PC-3 (cell line): ENCODE data around the gene EMILIN1. TPM values are rescaled to one million over a fixed set of nuclear protein-coding genes. Genes with fewer than 3 reads are reported as not detected.
A peak's percentile ranks its signal among the peaks of the same experiment; 100 is the strongest.
"Not testable (repeated sequence)": the region's sequence is repeated elsewhere in the genome, so short reads cannot be mapped to it uniquely, and the experiment has no call there.

Experiments
- ATAC-seq: fragments of 200-7000 bp; cut with Tn5 transposase; 2 replicates; pipeline ENCODE4 v1.9.1; 2020; ENCODE audit warnings: mild to moderate bottlenecking, moderate library complexity
- BruUV-seq: library from RNA; stranded (reverse); fragments of 400-500 nt; replicated peaks from 2 replicates; lab custom pipeline; 2021; lab: Mats Ljungman, UMichigan
- CTCF ChIA-PET: fragments of 300-600 bp; sonication (Branson Sonifier 250); formaldehyde crosslinking; loops from one replicate; lab custom pipeline; 2022; ENCODE audit warnings: antibody characterized with exemption; lab: Charles Lee
- POLR2A ChIA-PET: fragments of 300-600 bp; sonication (Branson Sonifier 250); formaldehyde crosslinking; loops from one replicate; lab custom pipeline; 2022; ENCODE audit warnings: antibody characterized with exemption; ENCODE audit not compliant: unreplicated experiment; lab: Charles Lee
- DNase-seq: peaks from one replicate; pipeline ENCODE4 v3.0.0-alpha.2; 2015
- H2AFZ ChIP-seq: fragments of 300-600 bp; sonication (generic); 2 replicates; pipeline ENCODE4 v1.6.0; 2016; ENCODE audit warnings: antibody characterized with exemption, low read length
- H3F3A ChIP-seq: fragments of 300-600 bp; sonication (generic); one replicate; pipeline ENCODE4 v1.6.0; 2017; ENCODE audit warnings: antibody characterized with exemption, low read length, control low read depth, mild to moderate bottlenecking; ENCODE audit not compliant: unreplicated experiment
- H3K27ac ChIP-seq: fragments of 300-600 bp; sonication (generic); 2 replicates; pipeline ENCODE4 v1.5.1; 2016; ENCODE audit warnings: mild to moderate bottlenecking, low read length
- H3K27me3 ChIP-seq: fragments of 300-600 bp; sonication (generic); 2 replicates; pipeline ENCODE4 v1.6.1; 2016; ENCODE audit warnings: low read length, mixed read lengths
- H3K36me3 ChIP-seq: fragments of 300-600 bp; sonication (generic); 2 replicates; pipeline ENCODE4 v1.6.1; 2016; ENCODE audit warnings: low read depth, mixed run types, low read length, mixed read lengths
- H3K4me1 ChIP-seq: fragments of 300-600 bp; sonication (generic); 2 replicates; pipeline ENCODE4 v1.5.1; 2016; ENCODE audit warnings: low read length; ENCODE audit not compliant: insufficient read depth
- H3K4me2 ChIP-seq: fragments of 300-600 bp; sonication (generic); 2 replicates; pipeline ENCODE4 v1.6.0; 2016; ENCODE audit warnings: low read length
- H3K4me3 ChIP-seq: fragments of 300-600 bp; sonication (generic); 2 replicates; pipeline ENCODE4 v1.5.1; 2016; ENCODE audit warnings: mild to moderate bottlenecking, low read length, mixed read lengths
- H3K79me2 ChIP-seq: fragments of 300-600 bp; sonication (generic); 2 replicates; pipeline ENCODE4 v1.6.1; 2017; ENCODE audit warnings: low read length, mixed read lengths
- H3K9ac ChIP-seq: fragments of 300-600 bp; sonication (generic); 2 replicates; pipeline ENCODE4 v1.6.0; 2016; ENCODE audit warnings: mild to moderate bottlenecking, low read length
- H3K9me2 ChIP-seq: fragments of 300-600 bp; sonication (generic); replicated peaks from 2 replicates; pipeline ENCODE4 v1.6.1; 2016; ENCODE audit warnings: mixed run types, low read length, mixed read lengths
- H3K9me3 ChIP-seq: fragments of 300-600 bp; sonication (generic); 2 replicates; pipeline ENCODE4 v1.6.1; 2016; ENCODE audit warnings: low read length, mixed read lengths
- H4K20me1 ChIP-seq: fragments of 300-600 bp; sonication (generic); 2 replicates; pipeline ENCODE4 v1.6.1; 2016; ENCODE audit warnings: low read length, mixed read lengths
- CTCF ChIP-seq: fragments of 300-600 bp; sonication (generic); conservative IDR thresholded peaks from 2 replicates; pipeline ENCODE4 v1.5.1; 2017; ENCODE audit warnings: antibody characterized with exemption, low read depth, mild to moderate bottlenecking, low read length
- EZH2 ChIP-seq: fragments of 300-600 bp; sonication (generic); IDR thresholded peaks from one replicate; pipeline ENCODE4 v1.6.1; 2017; ENCODE audit warnings: antibody characterized with exemption, mild to moderate bottlenecking, low read length; ENCODE audit not compliant: unreplicated experiment
- EZH2phosphoT487 ChIP-seq: fragments of 300-600 bp; sonication (generic); IDR thresholded peaks from 2 replicates; pipeline ENCODE4 v1.6.1; 2018; ENCODE audit warnings: mild to moderate bottlenecking, antibody characterized with exemption, low read length, borderline replicate concordance
- intact Hi-C: fragments of 100-400 bp; cut with micrococcal nuclease; formaldehyde crosslinking; loops from 2 replicates; pipeline ENCODE4 v1.9.0; 2023
- total RNA-seq: library from RNA; depleted of rRNA; stranded (reverse); fragments of >200 nt; gene quantifications from 2 replicates; pipeline ENCODE4 v1.2.3, GENCODE V29; 2014

Gene EMILIN1
- total RNA-seq, 1 experiment from 2014 or later: 0.69 TPM

GRCh38 chr2:27111392-27112078 lies 33.1 kb downstream of the EMILIN1 start:
- H3F3A ChIP-seq, H3K79me2 ChIP-seq, H3K9ac ChIP-seq, BruUV-seq, intact Hi-C loops, H4K20me1 ChIP-seq, H3K27me3 ChIP-seq, ATAC-seq, H3K4me2 ChIP-seq, H2AFZ ChIP-seq, CTCF ChIA-PET, H3K9me3 ChIP-seq, H3K36me3 ChIP-seq, H3K4me1 ChIP-seq, H3K4me3 ChIP-seq, H3K27ac ChIP-seq, H3K9me2 ChIP-seq, DNase-seq, POLR2A ChIA-PET: not testable (repeated sequence)

DNA sequence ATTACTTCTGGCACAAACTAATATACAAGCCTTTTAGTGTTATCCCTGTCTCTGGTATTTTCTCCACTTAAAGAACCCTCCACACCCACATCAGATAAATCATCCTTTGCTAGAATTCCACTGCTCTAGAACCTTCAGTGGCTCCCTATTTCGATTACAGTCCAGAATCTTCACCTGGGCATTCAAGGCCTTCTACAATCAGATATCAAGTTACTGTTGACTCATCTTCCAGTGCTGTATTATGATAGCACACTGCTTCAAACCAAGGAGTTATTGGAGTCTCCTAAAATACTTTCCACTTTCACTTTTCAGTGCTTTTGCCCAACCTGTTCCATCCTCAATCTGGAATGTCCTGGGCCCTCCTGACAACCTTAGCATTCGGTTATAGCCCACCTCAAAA lies 37.1 kb downstream of the EMILIN1 start:
- no peak overlapping the region for H3K27ac ChIP-seq
- H3K9me3 ChIP-seq: no peaks in the 10 kb centered on the region
- H3K4me2 ChIP-seq: no peak overlapping the region
- no peaks in the 10 kb centered on the region for H3K9me2 ChIP-seq
- no peaks in the 10 kb centered on the region for H3K27me3 ChIP-seq
- ChIA-PET POLR2A (interaction anchor here (0.6 kb wide), 1 partner anchor 132 kb away, joined by 3 read pairs; no protein-coding TSS in a partner anchor), CTCF (no interaction called here)
- DNase-seq: peak; percentile 26
- H3K4me3 ChIP-seq: no peak overlapping the region
- ATAC-seq: no peak
- H3K36me3 ChIP-seq: no peaks in the 10 kb centered on the region
- no peaks in the 10 kb centered on the region for H3F3A ChIP-seq
- H2AFZ ChIP-seq: no peak overlapping the region
- H4K20me1 ChIP-seq: no peaks in the 10 kb centered on the region
- TF ChIP-seq EZH2phosphoT487 (no peak), CTCF (no peak), EZH2 (no peak)
- H3K4me1 ChIP-seq: no peaks in the 10 kb centered on the region
- no TSS peak for BruUV-seq
- no peaks in the 10 kb centered on the region for H3K79me2 ChIP-seq
- intact Hi-C loops: no loop called here
- no peak overlapping the region for H3K9ac ChIP-seq

DNA sequence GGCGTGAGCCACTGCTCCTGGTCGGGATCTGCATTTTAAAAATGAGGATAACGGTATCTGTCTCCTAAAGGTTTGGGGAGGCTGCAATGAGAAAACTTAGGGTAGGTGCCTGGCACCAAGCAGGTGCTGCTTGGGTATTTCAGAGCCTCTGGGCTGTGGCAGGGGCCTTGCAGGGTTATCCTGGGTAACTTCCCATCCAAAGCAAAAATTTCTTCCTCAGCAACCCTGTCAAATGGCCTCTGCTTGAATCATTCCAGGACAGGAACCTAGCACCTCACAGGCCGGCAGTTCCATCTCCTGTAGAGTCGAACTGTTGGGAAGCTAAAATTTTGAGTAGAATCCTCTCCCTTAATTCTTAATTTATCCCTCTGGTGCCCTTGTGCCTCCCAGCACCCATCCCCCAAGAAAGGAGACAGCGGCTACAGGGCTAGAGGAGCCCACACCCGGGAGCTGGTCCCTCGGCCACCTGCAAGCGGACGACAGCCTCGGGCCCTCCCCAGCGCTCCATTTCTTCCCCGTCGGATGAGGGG lies 39.6 kb downstream of the EMILIN1 start:
- intact Hi-C loops: no loop called here
- H3K4me1 ChIP-seq: no peaks in the 10 kb centered on the region
- peak overlapping the region; percentile 76 for H3K4me3 ChIP-seq
- H3K9ac ChIP-seq: peak overlapping the region; percentile 64
- CTCF ChIA-PET: no interaction called here
- H2AFZ ChIP-seq: peak overlapping the region; percentile 70
- H3K27me3 ChIP-seq: no peaks in the 10 kb centered on the region
- peak; percentile 42 for ATAC-seq
- no peak overlapping the region for H3K27ac ChIP-seq
- no peaks in the 10 kb centered on the region for H3K36me3 ChIP-seq
- H4K20me1 ChIP-seq: no peaks in the 10 kb centered on the region
- TSS peak; percentile 46 for BruUV-seq
- no peak for TF ChIP-seq EZH2phosphoT487
- TF ChIP-seq CTCF: no peak
- no peak for TF ChIP-seq EZH2
- H3K9me2 ChIP-seq: no peaks in the 10 kb centered on the region
- POLR2A ChIA-PET: no interaction called here
- no peaks in the 10 kb centered on the region for H3K79me2 ChIP-seq
- H3K4me2 ChIP-seq: peak overlapping the region; percentile 99
- H3K9me3 ChIP-seq: no peaks in the 10 kb centered on the region
- DNase-seq: no peak
- no peaks in the 10 kb centered on the region for H3F3A ChIP-seq
